Neural cell (in vitro differentiated cells): ENCODE measurements around the gene ARHGAP18. TPM values are rescaled to one million over a fixed set of nuclear protein-coding genes. Genes with fewer than 3 reads are reported as not detected.
A peak's percentile ranks its signal among the peaks of the same experiment; 100 is the strongest.

Experiments used
- H2AFZ ChIP-seq: fragments of 200-600, 300-800 bp; sonication (generic), shearing (Covaris generic); 2 replicates; pipeline ENCODE4 v1.6.0; 2014; ENCODE audit warnings: low read depth, mild to moderate bottlenecking, antibody characterized with exemption, low read length, moderate library complexity
- H3F3A ChIP-seq: fragments of 200-600 bp; shearing (Covaris generic); 2 replicates; pipeline ENCODE4 v1.6.1; 2016; ENCODE audit warnings: mild to moderate bottlenecking, moderate library complexity, mixed read lengths, antibody characterized with exemption, low read length; ENCODE audit not compliant: insufficient read depth, poor library complexity, severe bottlenecking
- H3K27ac ChIP-seq: fragments of 200-600, 300-800 bp; sonication (generic), shearing (Covaris generic); 2 replicates; pipeline ENCODE4 v1.5.1; 2014; ENCODE audit warnings: mild to moderate bottlenecking, low read length, moderate library complexity
- H3K27me3 ChIP-seq: fragments of 300-800, 200-600 bp; sonication (generic), shearing (Covaris generic); 2 replicates; pipeline ENCODE4 v1.6.0; 2014; ENCODE audit warnings: mild to moderate bottlenecking, low read depth, low read length, moderate library complexity; ENCODE audit not compliant: insufficient read depth
- H3K36me3 ChIP-seq: fragments of 300-800, 200-600 bp; sonication (generic), shearing (Covaris generic); 2 replicates; pipeline ENCODE4 v1.5.1; 2014; ENCODE audit warnings: mild to moderate bottlenecking, antibody characterized with exemption, low read length, moderate library complexity; ENCODE audit not compliant: insufficient read depth
- H3K4me2 ChIP-seq: fragments of 300-800, 200-600 bp; sonication (generic), shearing (Covaris generic); 2 replicates; pipeline ENCODE4 v1.6.0; 2014; ENCODE audit warnings: mild to moderate bottlenecking, low read length
- H3K4me3 ChIP-seq: fragments of 300-800, 200-600 bp; sonication (generic), shearing (Covaris generic); 2 replicates; pipeline ENCODE4 v1.5.1; 2014; ENCODE audit warnings: mild to moderate bottlenecking, low read length, moderate library complexity
- H3K79me2 ChIP-seq: fragments of 200-600 bp; shearing (Covaris generic); replicated peaks from 2 replicates; pipeline ENCODE4 v1.6.0; 2014; ENCODE audit warnings: mild to moderate bottlenecking, low read length, moderate library complexity; ENCODE audit not compliant: insufficient read depth
- H3K9ac ChIP-seq: fragments of 300-800, 200-600 bp; sonication (generic), shearing (Covaris generic); 2 replicates; pipeline ENCODE4 v1.6.1; 2016; ENCODE audit warnings: mild to moderate bottlenecking, low read length, mixed read lengths
- H3K9me2 ChIP-seq: fragments of 200-600 bp; shearing (Covaris generic); 2 replicates; pipeline ENCODE4 v1.6.1; 2016; ENCODE audit warnings: mild to moderate bottlenecking, low read length, mixed read lengths; ENCODE audit not compliant: insufficient read depth
- H3K9me3 ChIP-seq: fragments of 200-600, 300-800 bp; sonication (generic), shearing (Covaris generic); 2 replicates; pipeline ENCODE4 v1.6.1; 2016; ENCODE audit warnings: mild to moderate bottlenecking, mixed run types, low read length, moderate library complexity, mixed read lengths
- H4K20me1 ChIP-seq: fragments of 200-600 bp; shearing (Covaris generic); 2 replicates; pipeline ENCODE4 v1.6.1; 2016; ENCODE audit warnings: mild to moderate bottlenecking, mixed run types; ENCODE audit not compliant: insufficient read depth
- EP300 ChIP-seq: fragments of 450-650 bp; conservative IDR thresholded peaks from 2 replicates; pipeline ENCODE4 v1.6.1; 2014; ENCODE audit warnings: antibody characterized with exemption, mild to moderate bottlenecking, moderate library complexity; ENCODE audit not compliant: poor library complexity, severe bottlenecking
- EZH2 ChIP-seq: fragments of 200-600, 300-800 bp; shearing (Covaris generic), sonication (generic); IDR thresholded peaks from 2 replicates; pipeline ENCODE4 v1.6.1; 2014; ENCODE audit warnings: antibody characterized with exemption, low read length, borderline replicate concordance, mild to moderate bottlenecking; ENCODE audit not compliant: insufficient read depth, poor library complexity, severe bottlenecking
- MXI1 ChIP-seq: fragments of 450-650 bp; conservative IDR thresholded peaks from 2 replicates; pipeline ENCODE4 v1.6.1; 2014; ENCODE audit warnings: antibody characterized with exemption, mild to moderate bottlenecking; ENCODE audit not compliant: poor library complexity, severe bottlenecking
- POLR2AphosphoS5 ChIP-seq: IDR thresholded peaks from 2 replicates; pipeline ENCODE4 v1.6.1; 2012
- RAD21 ChIP-seq: fragments of 450-650 bp; conservative IDR thresholded peaks from 2 replicates; pipeline ENCODE4 v1.6.1; 2014; ENCODE audit warnings: antibody characterized with exemption, mild to moderate bottlenecking, moderate library complexity
- SMC3 ChIP-seq: fragments of 450-650 bp; conservative IDR thresholded peaks from 2 replicates; pipeline ENCODE4 v1.6.1; 2014; ENCODE audit warnings: antibody characterized with exemption, mild to moderate bottlenecking, moderate library complexity; ENCODE audit not compliant: poor library complexity
- TAF1 ChIP-seq: IDR thresholded peaks from 2 replicates; pipeline ENCODE4 v1.6.1; 2012; ENCODE audit warnings: low read depth
- polyA plus RNA-seq: library from polyadenylated mRNA; depleted of rRNA; stranded (reverse); fragments of >200 nt; gene quantifications from 2 replicates; pipeline ENCODE4 v1.2.3, GENCODE V29; 2014
- TF ChIP-seq, protein P1 (sequence below): fragments of 450-650 bp; IDR thresholded peaks from 2 replicates; pipeline ENCODE4 v1.5.1; 2014; ENCODE audit warnings: antibody characterized with exemption, mild to moderate bottlenecking, moderate library complexity; ENCODE audit not compliant: poor library complexity, severe bottlenecking
- TF ChIP-seq, protein P2 (sequence below): IDR thresholded peaks from 2 replicates; pipeline ENCODE4 v1.6.1; 2012; ENCODE audit warnings: borderline replicate concordance

The ARHGAP18 gene
- polyA plus RNA-seq, 1 donor from 2014 or later, result 4.7 TPM

DNA sequence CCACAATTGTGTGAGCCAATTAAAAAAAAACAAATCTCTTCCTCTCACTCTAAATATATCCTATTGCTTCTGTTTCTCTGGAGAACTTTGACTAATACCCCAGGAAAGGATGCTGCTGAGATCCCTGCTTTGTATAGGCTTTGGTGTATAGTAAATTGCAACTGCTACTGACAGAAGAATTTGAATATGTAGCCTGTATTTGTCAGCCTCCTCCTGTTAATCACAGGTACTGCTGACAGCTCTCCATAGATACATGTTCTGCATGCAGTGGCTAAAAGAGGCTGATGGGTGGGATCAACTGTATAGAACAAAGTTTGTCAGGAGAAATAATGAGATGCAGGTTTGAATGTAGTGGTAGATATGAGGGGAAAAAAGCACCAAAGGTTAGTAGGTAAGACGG lies 95.0 kb downstream of the ARHGAP18 start:
- peak; percentile 13 for TF ChIP-seq RAD21
- TF ChIP-seq MXI1, result no peak
- TF ChIP-seq SMC3, result peak; percentile 17
- TF ChIP-seq, protein P1, sequence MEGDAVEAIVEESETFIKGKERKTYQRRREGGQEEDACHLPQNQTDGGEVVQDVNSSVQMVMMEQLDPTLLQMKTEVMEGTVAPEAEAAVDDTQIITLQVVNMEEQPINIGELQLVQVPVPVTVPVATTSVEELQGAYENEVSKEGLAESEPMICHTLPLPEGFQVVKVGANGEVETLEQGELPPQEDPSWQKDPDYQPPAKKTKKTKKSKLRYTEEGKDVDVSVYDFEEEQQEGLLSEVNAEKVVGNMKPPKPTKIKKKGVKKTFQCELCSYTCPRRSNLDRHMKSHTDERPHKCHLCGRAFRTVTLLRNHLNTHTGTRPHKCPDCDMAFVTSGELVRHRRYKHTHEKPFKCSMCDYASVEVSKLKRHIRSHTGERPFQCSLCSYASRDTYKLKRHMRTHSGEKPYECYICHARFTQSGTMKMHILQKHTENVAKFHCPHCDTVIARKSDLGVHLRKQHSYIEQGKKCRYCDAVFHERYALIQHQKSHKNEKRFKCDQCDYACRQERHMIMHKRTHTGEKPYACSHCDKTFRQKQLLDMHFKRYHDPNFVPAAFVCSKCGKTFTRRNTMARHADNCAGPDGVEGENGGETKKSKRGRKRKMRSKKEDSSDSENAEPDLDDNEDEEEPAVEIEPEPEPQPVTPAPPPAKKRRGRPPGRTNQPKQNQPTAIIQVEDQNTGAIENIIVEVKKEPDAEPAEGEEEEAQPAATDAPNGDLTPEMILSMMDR, result no peak
- TF ChIP-seq, protein P2, sequence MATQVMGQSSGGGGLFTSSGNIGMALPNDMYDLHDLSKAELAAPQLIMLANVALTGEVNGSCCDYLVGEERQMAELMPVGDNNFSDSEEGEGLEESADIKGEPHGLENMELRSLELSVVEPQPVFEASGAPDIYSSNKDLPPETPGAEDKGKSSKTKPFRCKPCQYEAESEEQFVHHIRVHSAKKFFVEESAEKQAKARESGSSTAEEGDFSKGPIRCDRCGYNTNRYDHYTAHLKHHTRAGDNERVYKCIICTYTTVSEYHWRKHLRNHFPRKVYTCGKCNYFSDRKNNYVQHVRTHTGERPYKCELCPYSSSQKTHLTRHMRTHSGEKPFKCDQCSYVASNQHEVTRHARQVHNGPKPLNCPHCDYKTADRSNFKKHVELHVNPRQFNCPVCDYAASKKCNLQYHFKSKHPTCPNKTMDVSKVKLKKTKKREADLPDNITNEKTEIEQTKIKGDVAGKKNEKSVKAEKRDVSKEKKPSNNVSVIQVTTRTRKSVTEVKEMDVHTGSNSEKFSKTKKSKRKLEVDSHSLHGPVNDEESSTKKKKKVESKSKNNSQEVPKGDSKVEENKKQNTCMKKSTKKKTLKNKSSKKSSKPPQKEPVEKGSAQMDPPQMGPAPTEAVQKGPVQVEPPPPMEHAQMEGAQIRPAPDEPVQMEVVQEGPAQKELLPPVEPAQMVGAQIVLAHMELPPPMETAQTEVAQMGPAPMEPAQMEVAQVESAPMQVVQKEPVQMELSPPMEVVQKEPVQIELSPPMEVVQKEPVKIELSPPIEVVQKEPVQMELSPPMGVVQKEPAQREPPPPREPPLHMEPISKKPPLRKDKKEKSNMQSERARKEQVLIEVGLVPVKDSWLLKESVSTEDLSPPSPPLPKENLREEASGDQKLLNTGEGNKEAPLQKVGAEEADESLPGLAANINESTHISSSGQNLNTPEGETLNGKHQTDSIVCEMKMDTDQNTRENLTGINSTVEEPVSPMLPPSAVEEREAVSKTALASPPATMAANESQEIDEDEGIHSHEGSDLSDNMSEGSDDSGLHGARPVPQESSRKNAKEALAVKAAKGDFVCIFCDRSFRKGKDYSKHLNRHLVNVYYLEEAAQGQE, result no peak
- no peak for TF ChIP-seq POLR2AphosphoS5
- TF ChIP-seq EP300, result peak; percentile 46
- no peak for TF ChIP-seq TAF1
- no peak for TF ChIP-seq EZH2
- Histone ChIP-seq H3K9me3 (no peaks in the 10 kb centered on the region), H3K27me3 (no peaks in the 10 kb centered on the region), H3K4me3 (no peak overlapping the region), H3K4me2 (no peak overlapping the region), H3K9ac (no peak overlapping the region), H3F3A (no peaks in the 10 kb centered on the region), H4K20me1 (no peaks in the 10 kb centered on the region), H3K36me3 (no peaks in the 10 kb centered on the region), H3K79me2 (no peaks in the 10 kb centered on the region), H2AFZ (no peak overlapping the region), H3K27ac (peak overlapping the region; percentile 19), H3K9me2 (no peaks in the 10 kb centered on the region)

DNA sequence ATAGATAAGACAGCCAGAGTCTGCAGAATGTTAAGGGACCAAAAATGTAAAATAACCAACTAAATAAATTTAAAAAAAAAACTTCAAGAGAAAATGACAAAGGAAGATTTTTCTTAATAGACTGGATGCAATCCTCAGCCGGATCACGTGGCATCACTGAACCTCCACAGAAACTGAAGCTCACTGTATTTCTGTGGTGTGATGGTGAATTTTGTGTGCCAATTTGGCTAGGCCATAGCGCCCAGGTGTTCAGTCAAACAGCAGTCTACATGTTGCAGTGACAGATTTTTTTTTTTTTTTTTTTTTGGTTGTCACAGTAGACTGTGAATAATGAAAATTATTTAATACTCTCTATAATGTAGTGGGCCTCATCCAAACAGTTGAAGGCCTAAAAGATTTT lies 95.5 kb downstream of the ARHGAP18 start:
- Histone ChIP-seq H2AFZ (no peak overlapping the region), H3K36me3 (no peaks in the 10 kb centered on the region), H3K4me2 (no peak overlapping the region), H3K9me2 (no peaks in the 10 kb centered on the region), H3K9ac (no peak overlapping the region), H3K79me2 (no peaks in the 10 kb centered on the region), H3K27me3 (no peaks in the 10 kb centered on the region), H3F3A (no peaks in the 10 kb centered on the region), H3K4me3 (no peak overlapping the region), H4K20me1 (no peaks in the 10 kb centered on the region), H3K9me3 (no peaks in the 10 kb centered on the region), H3K27ac (no peak overlapping the region)
- TF ChIP-seq MXI1 (no peak), EP300 (no peak), SMC3 (no peak), EZH2 (no peak), RAD21 (no peak), POLR2AphosphoS5 (no peak), TAF1 (no peak)
- TF ChIP-seq, protein P2, result no peak
- TF ChIP-seq, protein P1, result no peak
